ENCODE data around the gene HSD11B1L. TPM values are rescaled to one million over a fixed set of nuclear protein-coding genes. Genes with fewer than 3 reads are reported as not detected.

The HSD11B1L gene
- total RNA-seq, 1 experiment from 2014 or later: 2.3 TPM

GRCh38 chr19:5717215-5717935 lies 36.5 kb downstream of the HSD11B1L start:
- TF ChIP-seq CTCF (IDR thresholded peaks at IDR 0.05; ENCODE audit: unreplicated experiment): no peak
- no TSS peak for BruUV-seq (replicated peaks)
- DNase-seq: no peak
- no peaks in the 10 kb centered on the region for H3K9me3 Mint-ChIP-seq (ENCODE audit: low read depth, unreplicated experiment)
- peak overlapping the region; percentile 73 for H3K4me3 Mint-ChIP-seq (ENCODE audit: low read depth, unreplicated experiment)
- intact Hi-C loops (cut with micrococcal nuclease; ENCODE audit: unreplicated experiment): no loop called here
- H3K27me3 Mint-ChIP-seq (ENCODE audit: unreplicated experiment): no peaks in the 10 kb centered on the region
- no peaks in the 10 kb centered on the region for H3K4me1 Mint-ChIP-seq (ENCODE audit: low read depth, unreplicated experiment)
- CTCF ChIA-PET: interaction anchor here (0.7 kb wide), 1 partner anchor 520 kb away, joined by 4 read pairs; no protein-coding TSS in a partner anchor
- peaks cover 67% of the 10 kb centered on the region for H3K36me3 Mint-ChIP-seq (ENCODE audit: insufficient read depth, unreplicated experiment)
- H3K27ac Mint-ChIP-seq (ENCODE audit: unreplicated experiment): peak overlapping the region; percentile 96

GRCh38 chr19:5718037-5718578 lies 37.3 kb downstream of the HSD11B1L start:
- peak overlapping the region; percentile 73 for H3K4me3 Mint-ChIP-seq (ENCODE audit: low read depth, unreplicated experiment)
- TF ChIP-seq CTCF (IDR thresholded peaks at IDR 0.05; ENCODE audit: unreplicated experiment): no peak
- intact Hi-C loops (cut with micrococcal nuclease; ENCODE audit: unreplicated experiment): no loop called here
- DNase-seq: no peak
- H3K9me3 Mint-ChIP-seq (ENCODE audit: low read depth, unreplicated experiment): no peaks in the 10 kb centered on the region
- CTCF ChIA-PET: interaction anchor here (0.7 kb wide), 2 partner anchors 179 to 520 kb away, joined by 4 to 6 read pairs; no protein-coding TSS in a partner anchor
- H3K27ac Mint-ChIP-seq (ENCODE audit: unreplicated experiment): peak overlapping the region; percentile 96
- no peaks in the 10 kb centered on the region for H3K4me1 Mint-ChIP-seq (ENCODE audit: low read depth, unreplicated experiment)
- no peaks in the 10 kb centered on the region for H3K27me3 Mint-ChIP-seq (ENCODE audit: unreplicated experiment)
- no TSS peak for BruUV-seq (replicated peaks)
- peaks cover 62% of the 10 kb centered on the region for H3K36me3 Mint-ChIP-seq (ENCODE audit: insufficient read depth, unreplicated experiment)

- H3K4me3 Mint-ChIP-seq (ENCODE audit: low read depth, unreplicated experiment): peak overlapping the region; percentile 73
- peaks cover 58% of the 10 kb centered on the region for H3K36me3 Mint-ChIP-seq (ENCODE audit: insufficient read depth, unreplicated experiment)
- H3K9me3 Mint-ChIP-seq (ENCODE audit: low read depth, unreplicated experiment): no peaks in the 10 kb centered on the region
- DNase-seq: peak; percentile 46
- TF ChIP-seq CTCF (IDR thresholded peaks at IDR 0.05; ENCODE audit: unreplicated experiment): no peak
- no peaks in the 10 kb centered on the region for H3K27me3 Mint-ChIP-seq (ENCODE audit: unreplicated experiment)
- TSS peak; percentile 99 for BruUV-seq (replicated peaks)
- intact Hi-C loops (cut with micrococcal nuclease; ENCODE audit: unreplicated experiment): no loop called here
- no peaks in the 10 kb centered on the region for H3K4me1 Mint-ChIP-seq (ENCODE audit: low read depth, unreplicated experiment)
- H3K27ac Mint-ChIP-seq (ENCODE audit: unreplicated experiment): peak overlapping the region; percentile 96
- CTCF ChIA-PET: interaction anchor here (0.6 to 0.7 kb wide), 2 partner anchors 179 to 574 kb away, joined by 3 to 6 read pairs; no protein-coding TSS in a partner anchor
Observed at GRCh38 chr19:5718579-5719273, 37.9 kb downstream of the HSD11B1L start.

- intact Hi-C loops (cut with micrococcal nuclease; ENCODE audit: unreplicated experiment): no loop called here
- CTCF ChIA-PET: interaction anchor here (0.5 to 1.0 kb wide), 2 partner anchors 28 to 50 kb away, joined by 3 to 7 read pairs; no protein-coding TSS in a partner anchor
- Mint-ChIP-seq H3K4me1 (ENCODE audit: low read depth, unreplicated experiment) (no peaks in the 10 kb centered on the region), H3K36me3 (ENCODE audit: insufficient read depth, unreplicated experiment) (peaks cover 53% of the 10 kb centered on the region), H3K9me3 (ENCODE audit: low read depth, unreplicated experiment) (no peaks in the 10 kb centered on the region), H3K4me3 (ENCODE audit: low read depth, unreplicated experiment) (peak overlapping the region; percentile 73), H3K27me3 (ENCODE audit: unreplicated experiment) (no peaks in the 10 kb centered on the region), H3K27ac (ENCODE audit: unreplicated experiment) (peak overlapping the region; percentile 96)
- TSS peak; percentile 71 for BruUV-seq (replicated peaks)
- no peak for DNase-seq
- TF ChIP-seq CTCF (IDR thresholded peaks at IDR 0.05; ENCODE audit: unreplicated experiment): no peak
Observed at GRCh38 chr19:5719274-5719960, 38.6 kb downstream of the HSD11B1L start.

Measured in Calu3 (cell line).